ENCODE results near the gene KRT74. TPM values are rescaled to one million over a fixed set of nuclear protein-coding genes. Genes with fewer than 3 reads are reported as not detected.

The KRT74 gene
- total RNA-seq, 1 experiment from 2014 or later = not detected

DNA sequence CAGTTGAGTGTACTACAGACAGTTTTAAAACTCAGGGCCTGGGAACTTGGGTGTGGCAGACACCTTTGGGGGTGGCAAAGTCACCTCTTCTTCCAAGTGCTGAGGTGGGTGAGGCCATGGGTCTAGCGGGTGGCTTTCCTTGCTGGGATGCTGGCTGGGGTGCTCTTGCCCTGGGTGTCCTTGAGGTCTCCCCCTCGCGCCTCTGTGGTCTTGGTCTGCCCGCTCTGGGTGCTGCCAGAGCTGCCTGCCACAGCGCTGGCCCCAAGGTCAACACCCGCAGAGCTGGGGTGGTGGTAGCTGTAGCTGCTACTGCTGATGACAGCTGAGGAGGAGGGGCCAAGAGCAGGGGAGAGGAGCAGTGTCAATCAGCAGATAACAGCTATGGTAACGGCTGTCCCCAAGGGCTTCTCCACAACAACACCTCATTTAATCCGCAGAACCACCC is 6.8 kb downstream of the KRT74 start:
- DNase-seq (ENCODE audit: low spot score) = no peak
- Mint-ChIP-seq H3K4me1 (no peaks in the 10 kb centered on the region), H3K4me3 (no peak overlapping the region), H3K27me3 (ENCODE audit: low read depth) (no peaks in the 10 kb centered on the region), H3K27ac (no peak overlapping the region), H3K9me3 (no peaks in the 10 kb centered on the region), H3K36me3 (no peaks in the 10 kb centered on the region)
- TF ChIP-seq ZNF219 (CRISPR knock-in tag; IDR thresholded peaks at IDR 0.05; ENCODE audit: borderline replicate concordance) = no peak
- no peak for TF ChIP-seq CDX4 (CRISPR knock-in tag; IDR thresholded peaks at IDR 0.05; ENCODE audit: borderline replicate concordance)
- TF ChIP-seq ZNF423 (CRISPR knock-in tag; IDR thresholded peaks at IDR 0.05) = no peak
- TF ChIP-seq, protein P1, sequence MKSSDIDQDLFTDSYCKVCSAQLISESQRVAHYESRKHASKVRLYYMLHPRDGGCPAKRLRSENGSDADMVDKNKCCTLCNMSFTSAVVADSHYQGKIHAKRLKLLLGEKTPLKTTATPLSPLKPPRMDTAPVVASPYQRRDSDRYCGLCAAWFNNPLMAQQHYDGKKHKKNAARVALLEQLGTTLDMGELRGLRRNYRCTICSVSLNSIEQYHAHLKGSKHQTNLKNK (CRISPR knock-in tag; IDR thresholded peaks at IDR 0.05) = no peak
- TF ChIP-seq HMGA2 (CRISPR knock-in tag; IDR thresholded peaks at IDR 0.05) = no peak
- no peak for TF ChIP-seq ZBTB21 (CRISPR knock-in tag; IDR thresholded peaks at IDR 0.05; ENCODE audit: borderline replicate concordance)
- TF ChIP-seq ZNF671 (CRISPR knock-in tag; IDR thresholded peaks at IDR 0.05) = no peak
- no peak for TF ChIP-seq FOXJ3 (CRISPR knock-in tag; IDR thresholded peaks at IDR 0.05; ENCODE audit: borderline replicate concordance)
- CTCF ChIA-PET = interaction anchor here (1.1 to 1.8 kb wide), 4 partner anchors 16 to 299 kb away, joined by 3 to 5 read pairs (median 4); no protein-coding TSS in a partner anchor
- POLR2A ChIA-PET = no interaction called here
- ATAC-seq = no peak

DNA sequence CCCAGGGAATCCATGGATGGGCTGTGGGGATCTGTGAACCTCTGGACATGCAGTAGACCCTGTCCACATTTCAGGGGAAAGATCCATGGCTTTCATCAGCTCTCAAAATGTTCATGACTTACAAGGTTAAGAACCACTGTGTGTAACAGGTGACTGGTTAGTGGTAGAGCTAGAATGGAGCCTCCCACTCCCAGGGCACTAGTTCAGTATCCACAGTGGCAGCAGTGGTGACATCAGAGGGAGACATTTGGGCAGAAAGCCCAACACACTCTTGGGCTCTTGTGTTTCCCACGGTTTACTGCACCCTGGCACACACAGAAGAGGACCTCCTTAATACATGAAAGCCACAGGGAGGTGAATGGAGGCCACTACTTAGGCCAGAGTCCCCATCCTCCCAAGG is 9.1 kb downstream of the KRT74 start:
- H3K27ac Mint-ChIP-seq = no peak overlapping the region
- TF ChIP-seq IRF2 (CRISPR knock-in tag; IDR thresholded peaks at IDR 0.05; ENCODE audit: borderline replicate concordance, low read depth) = no peak
- no peak for TF ChIP-seq FOXK1 (CRISPR knock-in tag; IDR thresholded peaks at IDR 0.05)
- no peak for TF ChIP-seq CBFB (CRISPR knock-in tag; IDR thresholded peaks at IDR 0.05; ENCODE audit: low read depth)
- no peak for TF ChIP-seq MYBL2 (CRISPR knock-in tag; IDR thresholded peaks at IDR 0.05)
- no peak for TF ChIP-seq FOXP1 (CRISPR knock-in tag; IDR thresholded peaks at IDR 0.05; ENCODE audit: borderline replicate concordance)
- no peak for TF ChIP-seq NR3C1 (CRISPR knock-in tag; conservative IDR thresholded peaks at IDR 0.05; ENCODE audit: low read depth)
- no peak for TF ChIP-seq IRF1 (CRISPR knock-in tag; IDR thresholded peaks at IDR 0.05)
- no peak for TF ChIP-seq ZBTB21 (CRISPR knock-in tag; IDR thresholded peaks at IDR 0.05; ENCODE audit: borderline replicate concordance)
- TF ChIP-seq JUN (CRISPR knock-in tag; IDR thresholded peaks at IDR 0.05) = no peak
- no peak for TF ChIP-seq PRRX2 (CRISPR knock-in tag; IDR thresholded peaks at IDR 0.05)
- TF ChIP-seq AFF4 (CRISPR knock-in tag; IDR thresholded peaks at IDR 0.05; ENCODE audit: borderline replicate concordance) = no peak
- no peak for TF ChIP-seq SP1 (CRISPR knock-in tag; conservative IDR thresholded peaks at IDR 0.05)
- TF ChIP-seq ZNF532 (CRISPR knock-in tag; IDR thresholded peaks at IDR 0.05; ENCODE audit: borderline replicate concordance) = no peak
- TF ChIP-seq CDX4 (CRISPR knock-in tag; IDR thresholded peaks at IDR 0.05; ENCODE audit: borderline replicate concordance) = no peak
- TF ChIP-seq, protein P2, sequence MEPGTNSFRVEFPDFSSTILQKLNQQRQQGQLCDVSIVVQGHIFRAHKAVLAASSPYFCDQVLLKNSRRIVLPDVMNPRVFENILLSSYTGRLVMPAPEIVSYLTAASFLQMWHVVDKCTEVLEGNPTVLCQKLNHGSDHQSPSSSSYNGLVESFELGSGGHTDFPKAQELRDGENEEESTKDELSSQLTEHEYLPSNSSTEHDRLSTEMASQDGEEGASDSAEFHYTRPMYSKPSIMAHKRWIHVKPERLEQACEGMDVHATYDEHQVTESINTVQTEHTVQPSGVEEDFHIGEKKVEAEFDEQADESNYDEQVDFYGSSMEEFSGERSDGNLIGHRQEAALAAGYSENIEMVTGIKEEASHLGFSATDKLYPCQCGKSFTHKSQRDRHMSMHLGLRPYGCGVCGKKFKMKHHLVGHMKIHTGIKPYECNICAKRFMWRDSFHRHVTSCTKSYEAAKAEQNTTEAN (CRISPR knock-in tag; IDR thresholded peaks at IDR 0.05) = no peak
- no peak for TF ChIP-seq ETV6 (CRISPR knock-in tag; IDR thresholded peaks at IDR 0.05)
- no peak for TF ChIP-seq GRHL2 (CRISPR knock-in tag; IDR thresholded peaks at IDR 0.05; ENCODE audit: insufficient replicate concordance, severe bottlenecking)

More for the DNA sequence above, 9.1 kb downstream of the KRT74 start:
- no peak for ATAC-seq
- H3K27me3 Mint-ChIP-seq (ENCODE audit: low read depth) = no peaks in the 10 kb centered on the region; the same call in 1 of the 2 replicates
- CTCF ChIA-PET = interaction anchor here (1.2 kb wide), 1 partner anchor 18 kb away, joined by 3 read pairs; no protein-coding TSS in a partner anchor
- POLR2A ChIA-PET = no interaction called here
- no peaks in the 10 kb centered on the region for H3K9me3 Mint-ChIP-seq
- no peak for DNase-seq (ENCODE audit: low spot score)
- no peaks in the 10 kb centered on the region for H3K4me1 Mint-ChIP-seq
- H3K4me3 Mint-ChIP-seq = no peak overlapping the region
- H3K36me3 Mint-ChIP-seq = no peaks in the 10 kb centered on the region
